HG03571 (cell line): ENCODE results near the gene PPP1CA.

Source experiments
- ATAC-seq: cut with Tn5 transposase; IDR thresholded peaks from one replicate; pipeline ENCODE4 v1.9.1; 2021; ENCODE audit not compliant: unreplicated experiment

The PPP1CA gene

GRCh38 chr11:67418476-67419281 lies 17.0 kb upstream of the PPP1CA start:
- ATAC-seq = no peak

GRCh38 chr11:67417425-67417824 lies 15.8 kb upstream of the PPP1CA start:
- no peak for ATAC-seq

DNA sequence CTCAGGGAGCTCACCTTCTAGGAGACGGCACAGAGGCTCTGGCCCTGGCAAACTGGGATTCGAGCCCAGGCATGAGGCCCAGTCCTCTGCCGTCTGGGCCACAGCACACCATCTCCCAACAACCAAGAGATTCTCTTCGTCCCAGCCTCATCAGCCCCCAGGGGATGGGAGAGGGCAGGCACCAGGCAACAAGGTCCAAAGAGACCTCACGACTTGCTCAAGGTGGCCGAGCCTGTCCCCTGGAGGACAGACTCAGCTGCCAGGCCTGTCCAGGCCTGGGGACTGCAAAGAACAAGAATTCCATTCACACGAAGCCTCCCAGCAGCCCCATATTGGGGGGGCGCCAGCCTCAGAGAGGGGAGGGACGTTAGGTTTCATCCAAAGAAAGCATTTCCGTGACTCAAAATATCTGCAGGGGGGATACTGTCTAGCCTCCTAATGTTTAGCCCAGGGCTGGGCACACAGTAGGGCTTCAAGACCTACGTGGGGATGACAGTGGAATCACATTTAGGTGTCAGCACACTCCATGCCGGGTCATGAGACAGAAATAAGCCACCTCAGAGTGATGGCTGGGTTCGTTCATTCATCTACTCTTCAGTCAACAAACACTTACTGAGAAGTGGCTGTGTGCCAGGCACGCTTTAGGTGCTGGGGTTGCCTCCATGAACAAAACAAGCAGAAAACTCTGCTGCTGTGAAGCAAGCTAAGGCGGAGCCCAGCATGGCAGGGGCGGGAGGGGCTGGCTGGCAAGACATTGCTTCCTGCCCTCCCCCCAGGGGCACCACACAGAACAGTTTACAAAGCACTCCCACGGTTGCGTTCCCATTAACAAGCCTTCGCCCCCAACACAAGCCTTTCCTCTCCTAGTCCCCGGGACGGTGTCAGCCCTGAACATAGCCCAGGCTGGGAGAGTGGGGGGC lies 15.0 kb upstream of the PPP1CA start:
- no peak for ATAC-seq

- ATAC-seq = no peak
Observed at GRCh38 chr11:67415501-67416304, 14.0 kb upstream of the PPP1CA start, which contains the start of gene CARNS1. Gene CARNS1, plus strand, starts transcription at chr11:67415678. Its CDS starts 522 bp downstream, at chr11:67416200.

DNA sequence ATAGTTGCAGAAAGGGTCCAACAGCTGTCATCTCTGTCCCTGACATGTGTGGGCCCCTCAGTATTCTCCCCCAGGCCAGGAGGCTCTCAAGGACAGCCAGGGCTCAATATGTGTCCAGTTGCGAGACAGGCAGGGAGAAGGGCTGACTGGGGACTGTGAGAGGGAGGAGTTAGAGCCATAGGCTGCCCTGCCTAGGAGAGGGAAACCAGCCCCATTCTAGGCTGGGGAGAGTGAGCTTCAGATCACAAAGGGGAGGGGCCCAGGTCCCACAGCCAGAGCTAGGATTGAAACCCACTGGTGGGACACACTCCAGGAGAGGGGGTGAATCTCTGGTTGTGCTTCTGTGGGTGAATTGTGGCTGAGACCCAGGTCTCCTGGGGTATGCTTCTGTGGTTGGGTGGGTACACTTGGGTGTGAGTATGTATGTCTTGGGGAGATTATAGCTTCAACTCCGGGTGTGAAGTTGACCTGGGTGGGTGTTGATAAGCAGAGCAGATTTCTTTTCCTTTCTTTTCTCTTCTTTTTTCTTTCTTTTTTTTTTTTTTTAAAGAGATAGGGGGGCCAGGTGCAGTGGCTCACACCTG lies 11.7 kb upstream of the PPP1CA start:
- ATAC-seq = no peak

DNA sequence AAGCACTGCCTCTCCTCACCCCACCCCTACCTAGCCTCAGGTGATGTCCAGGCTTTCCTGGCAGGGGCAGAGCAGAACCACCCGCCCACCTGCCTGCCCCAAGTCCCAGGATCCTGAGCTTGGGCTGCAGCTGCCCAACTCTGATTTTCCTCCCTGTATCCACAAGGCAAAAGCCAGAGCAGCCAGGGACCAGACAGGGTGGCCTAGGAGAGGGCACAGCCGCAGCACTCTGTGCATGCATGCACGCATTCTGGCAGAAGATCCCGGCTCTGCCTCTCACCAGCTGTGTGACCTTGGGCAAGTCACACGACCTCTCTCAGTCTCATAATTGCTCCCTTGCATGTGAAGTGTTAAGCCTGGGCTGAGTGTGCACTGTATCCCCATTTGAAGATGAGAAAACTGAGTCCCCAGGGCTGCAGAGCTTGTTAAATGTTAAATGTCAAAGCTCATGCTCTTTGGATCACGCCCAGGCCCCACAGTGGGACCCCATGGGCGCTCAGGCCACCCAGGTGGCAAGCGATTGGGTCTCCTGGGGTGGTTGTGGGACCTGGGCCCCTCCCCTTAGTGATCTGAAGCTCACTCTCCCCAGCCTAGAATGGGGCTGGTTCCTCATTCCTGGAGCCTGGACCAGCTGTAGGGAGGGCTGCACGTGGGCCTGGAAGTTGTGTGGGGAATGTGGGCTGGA lies 11.0 kb upstream of the PPP1CA start:
- no peak for ATAC-seq

- ATAC-seq = no peak
Observed at GRCh38 chr11:67411785-67412152, 10.1 kb upstream of the PPP1CA start.

DNA sequence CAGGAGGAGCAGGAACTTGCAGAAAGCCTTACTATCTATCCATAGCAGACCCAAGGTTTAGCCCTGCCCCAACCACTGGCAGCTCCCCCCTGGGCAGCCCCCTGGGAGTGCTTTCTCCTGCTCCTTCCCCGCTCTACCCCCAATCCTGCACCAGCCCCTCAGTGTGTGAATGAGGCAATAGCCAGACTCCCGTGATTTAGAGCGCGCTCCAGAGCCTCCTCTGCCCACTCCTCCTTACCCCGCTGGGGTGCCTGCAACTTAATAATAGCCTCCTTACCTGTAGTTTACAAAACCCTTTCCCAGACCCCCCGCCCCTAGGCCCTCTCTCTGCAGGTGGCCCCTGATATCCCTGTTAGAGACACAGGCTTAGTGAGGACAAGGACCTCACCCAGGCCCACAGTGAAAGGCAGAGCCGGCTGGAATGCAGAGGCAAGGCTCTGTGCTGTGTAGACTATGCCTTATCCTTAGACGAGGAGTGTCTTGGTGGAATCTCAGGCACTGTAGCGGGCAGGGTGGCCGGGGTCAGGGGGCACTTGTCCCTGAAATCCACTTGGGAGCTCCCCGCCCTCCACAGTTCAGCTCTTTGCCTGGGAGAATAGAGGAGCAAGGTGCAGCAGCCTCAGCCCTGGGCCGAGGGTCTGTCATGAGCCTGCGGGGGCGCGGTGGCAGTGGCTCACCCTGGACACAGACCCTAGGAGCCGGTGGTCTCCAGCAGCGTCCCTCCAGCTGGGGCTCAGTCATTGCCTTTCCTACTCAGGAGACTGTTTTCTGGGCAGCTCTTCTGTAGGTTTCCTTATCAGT lies 9.5 kb upstream of the PPP1CA start:
- ATAC-seq = no peak

GRCh38 chr11:67410369-67410831 lies 8.7 kb upstream of the PPP1CA start:
- no peak for ATAC-seq

DNA sequence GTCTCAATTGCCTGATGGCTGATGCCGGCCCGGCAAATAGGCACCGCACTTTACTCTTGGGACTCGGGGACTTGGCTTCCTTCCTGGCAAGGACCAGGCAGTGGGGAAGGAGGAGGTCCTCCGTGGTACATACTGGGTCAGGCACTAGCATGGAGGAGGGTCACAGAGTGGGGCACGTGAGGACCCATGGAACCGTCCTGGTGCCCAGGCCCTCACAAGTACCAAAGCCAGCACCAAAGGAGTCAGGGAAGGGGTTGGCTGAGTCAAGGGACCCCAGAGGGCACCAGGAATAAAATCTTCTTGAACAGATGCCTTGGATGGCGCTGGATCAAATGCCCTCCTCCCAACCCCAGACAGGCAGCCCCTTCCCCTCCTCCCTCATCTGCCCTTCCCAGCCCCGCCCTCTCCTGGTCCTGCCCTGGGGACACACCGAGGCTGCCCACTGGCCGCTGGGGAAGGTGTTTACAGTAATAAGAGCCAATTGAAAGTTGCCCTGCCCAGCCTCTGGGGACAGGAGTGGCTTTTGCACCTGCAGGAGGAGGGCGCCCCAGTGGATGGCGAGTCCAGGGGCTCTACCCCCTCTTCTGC lies 8.2 kb upstream of the PPP1CA start:
- no peak for ATAC-seq

- ATAC-seq = peak; percentile 50
Observed at GRCh38 chr11:67409261-67409666, 7.6 kb upstream of the PPP1CA start.

DNA sequence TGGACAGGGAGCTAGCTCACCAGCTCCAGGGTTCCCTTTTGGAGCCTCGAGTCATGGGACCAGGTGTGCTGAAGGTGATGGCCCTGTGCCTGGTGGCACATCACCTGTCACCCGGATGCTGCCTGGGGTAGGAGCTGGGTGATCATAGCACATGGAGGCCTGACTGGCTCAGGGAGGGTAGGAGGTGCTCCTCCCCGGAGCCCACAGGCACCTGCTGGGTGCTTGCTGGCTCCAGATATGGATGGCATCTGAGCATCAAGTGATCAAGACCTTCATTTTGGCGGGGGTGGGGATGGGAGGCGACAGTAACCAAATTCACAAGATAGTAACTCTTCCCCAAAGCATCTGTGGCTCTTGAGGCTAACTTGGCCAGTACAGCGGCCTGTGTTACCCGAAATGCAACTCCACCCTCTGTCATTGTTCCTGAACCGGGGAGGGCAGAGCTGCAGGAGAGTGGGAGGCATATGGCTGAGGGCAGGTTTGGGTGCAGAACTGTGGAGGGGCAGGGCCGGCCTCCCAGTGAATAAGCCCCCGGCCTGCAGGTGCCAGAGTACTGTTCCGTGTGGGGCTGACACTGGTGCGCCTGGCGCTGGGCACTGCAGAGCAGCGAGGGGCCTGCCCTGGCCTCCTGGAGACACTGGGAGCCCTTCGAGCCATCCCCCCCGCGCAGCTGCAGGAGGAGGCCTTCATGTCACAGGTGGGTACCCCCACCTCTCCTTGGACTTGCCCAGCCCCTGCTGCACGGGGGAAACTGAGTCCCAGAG lies 7.0 kb upstream of the PPP1CA start:
- no peak for ATAC-seq

- no peak for ATAC-seq
Observed at GRCh38 chr11:67407688-67408163, 6.1 kb upstream of the PPP1CA start.

DNA sequence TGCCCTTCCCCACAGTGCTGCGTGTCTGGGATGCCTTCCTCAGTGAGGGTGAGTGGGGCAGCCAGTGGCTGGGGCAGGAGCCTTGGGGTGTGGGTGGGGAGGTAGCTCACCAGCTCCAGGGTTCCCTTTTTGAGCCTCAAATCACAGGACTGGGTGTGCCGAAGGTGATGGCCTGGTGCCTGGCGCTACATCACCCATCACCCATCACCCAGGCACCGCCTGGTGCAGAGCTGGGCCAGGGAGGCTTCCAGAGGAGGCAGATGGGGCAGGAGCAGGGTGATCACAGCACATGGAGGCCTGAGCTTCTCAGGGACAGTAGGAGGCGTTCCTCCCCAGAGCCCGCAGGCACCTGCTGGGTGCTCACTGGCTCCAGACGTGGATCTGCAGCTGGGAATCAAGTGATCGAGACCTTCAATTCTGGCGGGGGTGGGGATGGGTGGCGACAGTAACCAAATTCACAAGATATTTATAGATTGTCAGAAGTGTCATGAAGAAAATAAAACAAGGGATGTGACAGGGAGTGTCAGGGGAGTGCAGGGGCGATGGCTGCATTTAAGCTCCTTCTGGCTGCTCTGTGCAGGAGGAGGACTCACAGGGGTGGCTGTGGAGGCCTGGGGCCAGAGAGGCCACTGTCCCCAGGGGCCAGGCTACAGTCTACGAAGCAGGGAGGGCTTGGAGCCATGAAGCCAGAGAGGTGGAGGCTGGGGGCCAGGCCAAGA lies 5.5 kb upstream of the PPP1CA start:
- no peak for ATAC-seq

- ATAC-seq = no peak
Observed at GRCh38 chr11:67406420-67406968, 4.8 kb upstream of the PPP1CA start.

DNA sequence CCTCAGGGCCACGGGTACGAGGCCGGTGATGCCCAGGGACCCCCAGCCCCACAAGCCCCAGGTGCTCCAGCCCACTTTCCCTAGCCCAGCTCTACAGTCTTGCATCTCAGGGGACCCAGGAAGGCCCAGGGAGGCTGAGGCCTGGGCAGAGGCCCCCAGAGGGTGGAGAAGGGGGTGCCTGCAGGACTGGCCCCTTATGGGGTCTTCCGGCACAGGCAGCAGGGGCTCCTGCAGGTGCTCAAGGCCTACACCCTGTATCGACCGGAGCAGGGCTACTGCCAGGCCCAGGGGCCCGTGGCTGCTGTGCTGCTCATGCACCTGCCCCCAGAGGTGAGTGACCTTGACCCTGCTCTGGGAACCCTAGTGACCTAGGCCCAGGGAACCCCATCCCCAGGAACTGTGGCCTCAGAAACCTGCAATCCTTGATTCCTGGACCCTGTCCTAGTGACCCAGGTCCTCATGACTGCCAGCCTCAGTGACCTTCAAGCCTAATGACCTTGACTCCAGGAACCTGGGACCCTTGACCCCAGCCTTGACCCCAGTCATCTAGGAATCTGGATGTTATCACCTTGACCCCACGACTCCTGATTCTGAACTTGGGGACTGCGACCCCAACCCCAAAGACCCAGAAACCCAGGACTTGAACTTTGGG lies 4.2 kb upstream of the PPP1CA start:
- no peak for ATAC-seq

DNA sequence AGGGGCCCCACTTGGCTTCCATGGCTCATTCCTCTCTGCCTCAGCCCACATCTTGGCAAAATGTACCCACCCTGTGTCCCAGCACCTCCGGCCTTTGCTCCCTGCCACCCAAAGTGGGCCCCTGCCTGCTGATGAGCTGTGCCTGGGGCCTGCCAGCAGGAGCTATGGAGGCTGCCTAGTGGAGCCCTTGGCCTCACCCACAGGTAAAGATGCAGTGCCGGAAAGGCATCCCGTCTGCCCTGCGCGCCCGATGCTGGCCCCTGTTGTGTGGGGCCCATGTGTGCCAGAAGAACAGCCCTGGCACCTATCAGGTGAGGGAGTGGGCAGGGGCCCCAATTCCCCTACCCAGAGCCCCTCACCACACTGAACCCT lies 3.5 kb upstream of the PPP1CA start:
- no peak for ATAC-seq
